NCI-H748 (cell line): ENCODE measurements around the gene NUP210L.
"Not testable (repeated sequence)": the region's sequence is repeated elsewhere in the genome, so short reads cannot be mapped to it uniquely, and the experiment has no call there.

Experiments used
- DNase-seq: peaks from one replicate; lab custom pipeline; 2025; ENCODE audit not compliant: unreplicated experiment; lab: John Stamatoyannopoulos, UW

The NUP210L gene

DNA sequence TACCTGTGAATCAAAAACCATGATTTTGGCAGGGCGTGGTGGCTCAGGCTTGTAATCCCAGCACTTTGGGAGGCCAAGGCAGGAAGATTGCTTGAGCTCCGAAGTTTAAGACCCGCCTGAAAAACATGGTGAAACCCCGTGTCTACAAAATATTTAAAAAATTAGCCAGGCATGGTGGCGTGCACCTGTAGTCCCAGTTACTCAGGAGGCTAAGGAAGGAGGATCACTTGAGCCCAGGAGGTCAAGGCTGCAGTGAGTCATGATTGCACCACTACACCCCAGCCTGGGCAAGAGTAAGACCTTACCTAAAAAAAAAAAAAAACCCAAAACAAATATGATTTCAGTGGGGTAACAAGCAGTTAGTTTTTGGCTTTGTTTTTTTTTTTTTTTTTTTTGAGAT lies 54.7 kb downstream of the NUP210L start:
- not testable (repeated sequence) for DNase-seq

- no peak for DNase-seq
Measured at GRCh38 chr1:154097873-154098272, 57.0 kb downstream of the NUP210L start.

DNA sequence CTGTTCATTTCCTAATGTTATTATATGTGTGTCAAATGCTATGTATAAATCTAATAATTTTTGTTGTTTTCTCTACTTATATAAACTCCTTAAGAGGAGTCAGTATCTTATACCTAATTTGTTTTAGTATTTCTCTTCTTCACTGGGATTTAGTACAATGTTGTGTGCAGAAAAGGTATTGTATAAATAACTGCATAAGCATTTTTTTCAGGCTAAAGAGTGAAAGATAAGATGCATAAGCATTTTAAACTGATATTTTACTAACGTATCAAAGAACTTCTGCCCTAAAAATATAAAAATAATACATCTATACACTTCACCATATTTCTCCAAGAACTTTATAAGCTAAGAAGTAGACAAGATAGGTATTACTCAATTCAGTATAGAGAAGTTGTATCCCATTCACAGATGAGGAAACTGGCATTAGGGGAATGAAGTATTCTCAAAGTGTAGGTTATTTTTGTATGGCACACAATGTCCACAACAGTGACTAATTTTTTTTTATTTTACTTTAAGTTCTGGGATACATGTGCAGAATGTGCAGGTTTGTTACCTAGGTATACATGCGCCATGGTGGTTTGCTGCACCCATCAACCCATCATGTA lies 59.3 kb downstream of the NUP210L start:
- DNase-seq, result no peak

- DNase-seq, result no peak
Measured at GRCh38 chr1:154094411-154094810, 60.5 kb downstream of the NUP210L start.

DNA sequence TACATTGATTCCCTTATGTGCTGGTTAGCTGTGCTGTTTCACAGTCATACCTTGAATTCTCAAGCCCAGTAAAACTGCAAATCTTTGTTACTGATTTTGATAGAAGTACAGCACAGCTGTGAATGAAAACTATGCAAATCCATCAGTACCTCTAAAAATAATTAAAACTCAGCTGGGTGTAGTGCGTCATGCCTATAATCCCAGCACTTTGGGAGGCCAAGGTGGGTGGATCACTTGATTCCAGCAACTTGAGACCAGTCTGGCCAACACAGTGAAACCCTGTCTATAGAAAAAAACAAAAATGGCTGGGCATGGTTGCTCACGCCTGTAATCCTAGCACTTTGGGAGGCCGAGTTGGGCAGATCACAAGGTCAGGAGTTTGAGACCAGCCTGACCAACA lies 61.2 kb downstream of the NUP210L start:
- no peak for DNase-seq

- no peak for DNase-seq
Measured at GRCh38 chr1:154091706-154092105, 63.2 kb downstream of the NUP210L start.

DNA sequence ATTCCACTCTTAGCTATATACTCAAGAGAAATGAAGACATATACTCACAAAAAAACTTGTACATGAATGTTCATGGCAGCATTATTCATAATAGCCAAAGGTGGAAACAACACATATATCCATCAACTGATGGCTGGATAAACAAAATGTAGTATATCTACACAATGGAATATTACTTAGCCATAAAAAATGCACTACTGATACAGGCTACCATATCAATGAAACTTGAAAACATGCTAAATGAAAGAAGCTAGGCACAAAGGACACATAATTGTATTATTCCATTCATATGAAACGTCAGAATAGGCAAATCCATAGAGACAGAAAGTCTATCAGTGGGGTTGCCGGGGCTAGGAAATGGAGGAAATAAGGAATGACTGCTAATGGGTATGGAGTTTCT lies 67.3 kb downstream of the NUP210L start:
- DNase-seq, result no peak

DNA sequence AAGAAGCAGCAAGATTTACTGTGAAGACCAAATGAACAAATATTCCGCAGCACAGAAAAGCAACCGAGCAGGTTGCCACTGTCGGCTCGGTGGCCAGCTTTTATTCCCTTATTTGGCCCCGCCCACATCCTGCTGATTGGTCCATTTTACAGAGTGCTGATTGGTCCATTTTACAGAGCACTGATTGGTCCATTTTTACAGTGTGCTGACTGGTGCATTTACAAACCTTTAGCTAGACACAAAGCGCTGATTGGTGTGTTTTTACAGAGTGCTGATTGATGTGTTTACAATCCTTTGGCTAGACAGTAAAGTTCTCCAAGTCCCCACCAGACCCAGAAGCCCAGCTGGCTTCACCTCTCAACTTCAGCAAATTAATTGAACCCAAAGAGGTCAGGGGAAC lies 71.8 kb downstream of the NUP210L start:
- not testable (repeated sequence) for DNase-seq

- no peak for DNase-seq
Measured at GRCh38 chr1:154081386-154082126, 73.3 kb downstream of the NUP210L start.

- DNase-seq, result no peak
Measured at GRCh38 chr1:154076413-154076812, 78.5 kb downstream of the NUP210L start.

GRCh38 chr1:154075746-154076145 lies 79.1 kb downstream of the NUP210L start:
- no peak for DNase-seq

GRCh38 chr1:154062309-154062708 lies 92.6 kb downstream of the NUP210L start:
- DNase-seq, result no peak

GRCh38 chr1:154047436-154047835 lies 107.4 kb downstream of the NUP210L start:
- DNase-seq, result not testable (repeated sequence)

- not testable (repeated sequence) for DNase-seq
Measured at GRCh38 chr1:154033697-154034096, 121.2 kb downstream of the NUP210L start.

DNA sequence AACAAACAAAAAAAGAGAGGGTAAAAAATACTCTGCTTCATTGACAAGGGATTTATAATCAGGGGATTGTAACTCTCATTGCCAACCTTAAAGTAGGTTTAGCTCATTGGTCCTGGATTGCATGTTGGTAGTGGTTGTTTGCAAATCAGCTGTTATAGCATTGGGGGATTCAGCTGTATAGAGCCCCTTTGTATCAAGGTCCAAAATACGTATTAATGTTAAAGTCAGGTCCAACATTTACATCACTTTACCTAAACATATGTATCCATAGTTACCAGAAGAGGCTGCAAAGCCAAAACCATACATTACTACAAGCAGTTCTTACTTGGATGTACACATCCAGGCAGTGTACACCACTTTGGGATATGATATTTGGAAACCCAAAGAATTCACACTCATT lies 134.9 kb downstream of the NUP210L start:
- no peak for DNase-seq

DNA sequence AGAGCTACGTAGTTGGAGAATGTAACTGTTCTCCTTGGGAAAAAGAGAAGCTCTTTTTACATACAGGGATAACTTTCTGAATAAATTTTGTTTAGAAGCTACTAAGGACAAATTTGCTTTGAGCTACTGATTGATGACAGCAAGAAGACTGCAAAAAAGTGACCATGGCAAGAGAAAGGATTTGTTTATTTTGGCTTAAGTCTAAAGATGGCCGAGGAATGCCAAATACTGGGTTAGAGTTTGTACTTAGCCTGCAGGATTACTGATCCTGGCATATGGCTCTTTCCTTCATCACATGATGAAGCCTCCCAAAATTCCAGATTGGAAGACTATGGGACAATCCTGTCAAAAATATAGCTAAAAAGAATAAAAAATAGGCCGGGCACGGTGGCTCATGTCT lies 135.6 kb downstream of the NUP210L start:
- no peak for DNase-seq

GRCh38 chr1:154014154-154014907 lies 140.5 kb downstream of the NUP210L start:
- no peak for DNase-seq

GRCh38 chr1:154012543-154012942 lies 142.3 kb downstream of the NUP210L start:
- DNase-seq, result not testable (repeated sequence)

DNA sequence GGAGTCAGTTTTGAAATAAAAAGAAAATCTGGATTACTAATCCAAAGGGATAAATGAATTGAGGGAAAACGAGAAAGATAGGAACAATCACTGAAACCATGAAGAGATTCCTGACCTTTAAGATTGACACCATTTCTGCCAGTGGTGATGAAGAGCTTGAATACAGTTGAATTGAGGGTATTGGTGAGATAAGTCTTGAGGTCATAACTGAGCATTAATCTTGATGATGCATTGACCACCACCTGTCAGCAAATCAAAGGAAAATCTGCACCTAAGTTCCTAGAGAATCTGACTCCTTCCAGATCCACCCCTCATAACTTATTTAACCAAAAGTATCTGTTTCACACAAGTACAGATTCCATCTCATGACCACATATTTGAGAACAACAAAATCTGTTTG lies 142.7 kb downstream of the NUP210L start:
- no peak for DNase-seq

- DNase-seq, result no peak
Measured at GRCh38 chr1:154006136-154006535, 148.7 kb downstream of the NUP210L start.

DNA sequence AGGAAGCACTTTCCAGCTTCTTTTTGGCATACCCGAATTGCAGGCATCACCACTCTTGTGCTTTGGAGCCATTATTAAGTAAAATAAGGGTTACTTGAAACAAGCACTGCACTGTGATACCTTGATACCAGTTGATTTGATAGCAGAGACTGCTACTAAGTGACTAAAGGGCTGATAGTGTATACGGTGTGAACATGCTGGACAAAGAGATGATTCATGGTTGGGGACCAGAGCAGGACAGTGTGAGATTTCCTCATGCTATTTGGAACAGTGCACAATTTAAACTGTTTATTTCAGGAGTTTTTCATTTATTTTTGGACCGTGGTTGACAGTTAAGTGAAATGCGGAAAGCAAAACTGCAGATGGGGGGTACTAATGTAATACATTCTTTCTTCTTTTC lies 154.5 kb downstream of the NUP210L start:
- no peak for DNase-seq

DNA sequence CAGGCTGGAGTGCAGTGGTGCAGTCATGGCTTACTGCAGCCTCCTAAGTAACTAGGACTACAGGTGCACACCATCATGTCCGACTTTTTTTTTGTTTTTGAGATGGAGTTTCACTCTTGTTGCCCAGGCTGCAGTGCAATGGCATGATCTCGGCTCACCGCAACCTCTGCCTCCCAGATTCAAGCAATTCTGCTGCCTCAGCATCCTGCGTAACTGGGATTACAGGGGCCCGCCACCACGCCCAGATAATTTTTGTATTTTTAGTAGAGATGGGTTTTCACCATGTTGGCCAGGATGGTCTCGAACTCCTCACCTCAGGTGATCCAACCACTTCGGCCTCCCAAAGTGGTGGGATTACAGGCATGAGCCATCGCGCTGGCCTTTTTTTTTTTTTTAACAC lies 158.0 kb downstream of the NUP210L start:
- DNase-seq, result not testable (repeated sequence)
